Motor neuron (in vitro differentiated cells): Measurements from ENCODE around the gene HSBP1L1. TPM values are rescaled to one million over a fixed set of nuclear protein-coding genes. Genes with fewer than 3 reads are reported as not detected.

Source experiments
- ATAC-seq, 8 experiments: fragments of 200-7000 bp; cut with Tn5 transposase; replicated peaks in 6 of 8; 2 replicates each; pipeline ENCODE4 v1.8.0; 2021; ENCODE audit warnings: mild to moderate bottlenecking in 8 of 8, moderate library complexity in 8 of 8
- H3K27ac ChIP-seq, 2 donors: fragments of 250-450 bp; sonication (Bioruptor Pico); 2 replicates each; pipeline ENCODE4 v1.9.0; 2021; ENCODE audit warnings: antibody characterized with exemption in 2 of 2, mild to moderate bottlenecking in 2 of 2, moderate library complexity in 1 of 2
- H3K4me1 ChIP-seq, 2 donors: fragments of 250-450 bp; sonication (Bioruptor Pico); replicated peaks in 1 of 2; 2 replicates each; pipeline ENCODE4 v1.6.1; 2021; ENCODE audit warnings: antibody characterized with exemption in 2 of 2, mild to moderate bottlenecking in 2 of 2, moderate library complexity in 1 of 2
- H3K4me3 ChIP-seq, 5 donors: fragments of 250-450 bp; sonication (Bioruptor Pico); 2 replicates each; pipeline ENCODE4 v1.9.0; 2021; ENCODE audit warnings: antibody characterized with exemption in 5 of 5, mild to moderate bottlenecking in 5 of 5, moderate library complexity in 4 of 5
- WGBS, 10 experiments: fragments of 450-650 bp; shearing (Covaris generic); methylation state at CpG; one replicate each; pipeline ENCODE4 v1.0.0; 2022; 5-methylcytosine and 5-hydroxymethylcytosine counted together
- in situ Hi-C, 9 experiments: fragments of 400-800 bp; cut with MboI; loops; one replicate each; pipeline ENCODE4 v1.15.0; 2021; ENCODE audit warnings: low sequenced_read_pairs in 9 of 9, low pct_unique_long_range_greater_than_20kb in 2 of 9; ENCODE audit not compliant: unreplicated experiment in 9 of 9
- total RNA-seq, 8 experiments: library from RNA; unstranded; fragments of 300-600 nt; gene quantifications; 2 replicates each; pipeline versions ENCODE4 v1.2.3 to v1.2.4, GENCODE V29; 2022

Gene HSBP1L1
- total RNA-seq: 10 to 100 TPM in 3 of 8 experiments, 1 to 10 TPM in 5; 4.3 to 29.7 (median 8.1) TPM

DNA sequence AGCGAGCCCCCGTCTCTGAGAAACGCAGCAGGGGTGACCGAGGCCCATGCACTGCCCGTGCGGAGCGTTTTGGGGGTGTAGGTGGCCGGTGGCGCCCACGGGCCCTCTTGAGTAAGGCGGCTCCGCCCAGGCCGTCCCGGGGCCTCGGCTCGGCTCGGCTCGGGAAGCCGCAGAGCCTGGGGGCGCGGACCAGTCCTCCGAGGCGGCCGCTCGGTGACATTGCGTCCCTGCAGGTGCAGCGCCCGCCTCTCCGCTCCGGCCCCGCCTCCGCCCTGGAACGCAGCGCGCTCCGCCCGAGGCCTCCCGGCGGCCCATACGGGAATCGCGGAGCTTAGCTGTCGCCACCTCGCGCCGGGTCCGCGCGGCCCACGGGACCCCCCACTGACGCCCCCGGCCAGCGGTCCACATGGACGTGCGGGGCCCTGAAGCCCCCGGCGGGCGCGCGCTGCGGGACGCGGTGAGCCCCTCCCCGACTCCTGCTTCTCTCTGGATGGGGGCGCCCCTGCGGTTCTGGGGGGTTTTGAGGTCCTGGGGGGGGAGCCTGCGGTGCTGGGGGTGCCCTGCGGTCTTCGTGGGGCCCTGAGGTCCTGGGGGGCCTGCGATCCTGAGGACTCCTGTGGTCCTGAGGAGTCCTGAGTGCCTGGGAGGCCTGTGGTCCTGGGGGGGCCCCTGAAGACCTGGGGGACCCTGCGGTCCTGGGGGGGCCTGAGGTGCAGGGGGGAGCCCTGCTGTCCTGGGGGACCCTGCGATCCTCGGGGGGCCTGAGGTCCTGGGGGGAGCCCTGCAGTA lies at the start of gene HSBP1L1:
TSS of gene HSBP1L1 (plus strand) at position 314 of the 789 bp plus-strand sequence. CDS start at position 407, 93 bp downstream.
- in situ Hi-C loops: no loop called here
- H3K27ac ChIP-seq: peak within 1 kb of the TSS; percentile 19 to 47

GRCh38 chr18:79915161-79916127 lies 49.0 kb upstream of the HSBP1L1 start:
- in situ Hi-C loops: no loop called here
- peaks cover 0 to 8% of the 10 kb centered on the region in 2 donors for H3K4me1 ChIP-seq
- no peak for ATAC-seq

More for the DNA sequence above, at the start of gene HSBP1L1:
- peaks cover 25 to 31% of the 10 kb centered on the region in 2 donors for H3K4me1 ChIP-seq
- peak; percentile 62 to 84 (median 81) for ATAC-seq
- no CpG with 5 or more reads among the region's 73 CpGs for WGBS, 10 experiments
- H3K4me3 ChIP-seq: peak within 1 kb of the TSS; percentile 28 to 40 (median 36)

GRCh38 chr18:79916128-79916494 lies 48.3 kb upstream of the HSBP1L1 start:
- Histone ChIP-seq H3K4me3 (no peak overlapping the region), H3K4me1 (peaks cover 0 to 8% of the 10 kb centered on the region in 2 donors), H3K27ac (no peak overlapping the region)
- in situ Hi-C loops: no loop called here
- 80 to 100% (median 98%) methylated on average over 1 to 6 of the region's 26 CpGs; no CpG with 5 or more reads in 6 of the 10 experiments for WGBS, 10 experiments
- ATAC-seq: no peak

More at GRCh38 chr18:79915161-79916127, 49.0 kb upstream of the HSBP1L1 start:
- WGBS, 10 experiments: 86 to 100% (median 98%) methylated on average over 1 to 12 of the region's 50 CpGs; no CpG with 5 or more reads in 2 of the 10 experiments
- H3K27ac ChIP-seq: no peak overlapping the region
- no peak overlapping the region for H3K4me3 ChIP-seq

- no peak for ATAC-seq
- no peak overlapping the region for H3K27ac ChIP-seq
- no peak overlapping the region for H3K4me3 ChIP-seq
- in situ Hi-C loops: no loop called here
- peaks cover 0 to 5% of the 10 kb centered on the region in 2 donors for H3K4me1 ChIP-seq
- WGBS, 10 experiments: 96 to 100% (median 99%) methylated on average over 3 to 15 of the region's 24 CpGs; no CpG with 5 or more reads in 4 of the 10 experiments
Observed at GRCh38 chr18:79916546-79917168, 47.8 kb upstream of the HSBP1L1 start.

DNA sequence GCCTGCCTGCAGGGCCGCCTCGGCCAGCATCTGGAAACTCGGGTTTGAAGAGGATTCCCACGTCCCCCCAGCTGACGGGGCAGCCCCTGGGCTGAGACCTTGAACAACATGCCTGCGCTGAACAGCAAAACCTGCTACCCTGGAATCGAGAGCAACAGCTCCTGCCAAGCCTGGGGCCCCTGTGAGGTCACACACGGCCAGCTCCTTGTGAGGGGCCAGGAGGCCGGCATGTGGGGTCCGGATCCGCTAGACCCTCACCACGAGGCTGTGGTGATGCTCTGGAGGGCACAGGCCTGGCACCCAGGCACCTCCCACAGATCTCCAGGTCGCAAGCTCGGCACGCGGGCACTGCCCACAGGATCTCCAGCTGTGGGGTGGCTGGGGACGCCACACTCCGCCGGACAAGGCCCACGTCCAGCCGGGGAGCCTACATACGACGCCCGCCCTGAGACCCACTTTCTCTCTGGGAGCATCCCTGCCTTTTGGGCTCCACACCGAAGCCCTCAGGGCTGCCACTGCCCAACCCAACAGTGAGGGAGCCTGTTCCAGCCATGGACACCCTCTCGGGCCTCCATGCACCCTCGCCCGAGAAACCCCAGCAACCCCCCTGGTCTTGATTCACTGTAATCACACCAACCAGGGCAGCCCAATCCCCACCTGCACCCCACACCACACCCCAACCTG lies 47.1 kb upstream of the HSBP1L1 start:
- in situ Hi-C loops: no loop called here
- no peak for ATAC-seq
- no peak overlapping the region for H3K27ac ChIP-seq
- 94% methylated on average over 7 of the region's 28 CpGs; no CpG with 5 or more reads in 9 of the 10 experiments for WGBS, 10 experiments
- H3K4me3 ChIP-seq: no peak overlapping the region
- H3K4me1 ChIP-seq: peaks cover 0 to 1% of the 10 kb centered on the region in 2 donors

DNA sequence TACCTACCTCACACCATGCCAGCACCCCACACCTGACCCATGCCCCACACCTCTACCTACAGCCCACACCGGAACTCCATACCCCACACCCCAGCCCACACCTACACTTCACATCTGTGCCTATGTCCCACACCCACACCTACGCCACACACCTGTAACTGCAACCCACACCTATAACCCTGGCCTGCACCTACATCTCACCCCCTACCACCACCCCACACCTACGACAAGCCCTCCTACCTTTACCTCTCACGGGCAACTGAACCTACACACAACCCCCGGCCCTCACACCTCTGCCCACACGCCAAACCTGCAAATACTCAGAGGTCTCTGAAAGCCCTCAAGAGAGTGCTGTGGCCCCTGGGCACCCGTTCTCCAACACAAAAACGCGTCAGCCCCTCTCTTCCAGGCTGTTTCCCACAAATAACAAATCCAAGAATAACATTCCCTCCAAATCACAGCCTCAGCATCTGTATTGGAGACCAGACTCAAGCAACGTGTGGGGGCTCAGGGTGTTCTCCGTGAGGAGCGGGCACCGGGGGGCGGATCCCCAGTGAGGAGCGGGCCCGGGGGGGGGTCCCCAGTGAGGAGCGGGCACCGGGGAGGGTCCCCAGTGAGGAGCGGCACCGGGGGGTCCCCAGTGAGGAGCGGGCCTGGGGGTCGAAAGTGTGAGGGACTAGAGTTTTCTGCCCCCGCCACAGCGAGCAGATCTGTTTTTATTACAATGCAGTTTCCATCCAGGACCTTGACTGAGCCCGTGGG lies 46.4 kb upstream of the HSBP1L1 start:
- Histone ChIP-seq H3K27ac (no peak overlapping the region), H3K4me3 (no peak overlapping the region), H3K4me1 (no peaks in the 10 kb centered on the region)
- WGBS, 10 experiments: 95% methylated on average over 5 of the region's 25 CpGs; no CpG with 5 or more reads in 9 of the 10 experiments
- no peak for ATAC-seq
- in situ Hi-C loops: no loop called here

GRCh38 chr18:79918615-79919011 lies 45.8 kb upstream of the HSBP1L1 start:
- Histone ChIP-seq H3K4me3 (no peak overlapping the region), H3K4me1 (no peaks in the 10 kb centered on the region), H3K27ac (no peak overlapping the region)
- no peak for ATAC-seq
- in situ Hi-C loops: no loop called here
- WGBS, 10 experiments: 100% methylated on average over 1 of the region's 20 CpGs; no CpG with 5 or more reads in 9 of the 10 experiments

- no peak overlapping the region for H3K27ac ChIP-seq
- WGBS, 10 experiments: 95% methylated on average over 4 of the region's 19 CpGs; no CpG with 5 or more reads in 8 of the 10 experiments
- no peak for ATAC-seq
- no peak overlapping the region for H3K4me3 ChIP-seq
- in situ Hi-C loops: no loop called here
- no peaks in the 10 kb centered on the region for H3K4me1 ChIP-seq
Observed at GRCh38 chr18:79919089-79919488, 45.4 kb upstream of the HSBP1L1 start.

DNA sequence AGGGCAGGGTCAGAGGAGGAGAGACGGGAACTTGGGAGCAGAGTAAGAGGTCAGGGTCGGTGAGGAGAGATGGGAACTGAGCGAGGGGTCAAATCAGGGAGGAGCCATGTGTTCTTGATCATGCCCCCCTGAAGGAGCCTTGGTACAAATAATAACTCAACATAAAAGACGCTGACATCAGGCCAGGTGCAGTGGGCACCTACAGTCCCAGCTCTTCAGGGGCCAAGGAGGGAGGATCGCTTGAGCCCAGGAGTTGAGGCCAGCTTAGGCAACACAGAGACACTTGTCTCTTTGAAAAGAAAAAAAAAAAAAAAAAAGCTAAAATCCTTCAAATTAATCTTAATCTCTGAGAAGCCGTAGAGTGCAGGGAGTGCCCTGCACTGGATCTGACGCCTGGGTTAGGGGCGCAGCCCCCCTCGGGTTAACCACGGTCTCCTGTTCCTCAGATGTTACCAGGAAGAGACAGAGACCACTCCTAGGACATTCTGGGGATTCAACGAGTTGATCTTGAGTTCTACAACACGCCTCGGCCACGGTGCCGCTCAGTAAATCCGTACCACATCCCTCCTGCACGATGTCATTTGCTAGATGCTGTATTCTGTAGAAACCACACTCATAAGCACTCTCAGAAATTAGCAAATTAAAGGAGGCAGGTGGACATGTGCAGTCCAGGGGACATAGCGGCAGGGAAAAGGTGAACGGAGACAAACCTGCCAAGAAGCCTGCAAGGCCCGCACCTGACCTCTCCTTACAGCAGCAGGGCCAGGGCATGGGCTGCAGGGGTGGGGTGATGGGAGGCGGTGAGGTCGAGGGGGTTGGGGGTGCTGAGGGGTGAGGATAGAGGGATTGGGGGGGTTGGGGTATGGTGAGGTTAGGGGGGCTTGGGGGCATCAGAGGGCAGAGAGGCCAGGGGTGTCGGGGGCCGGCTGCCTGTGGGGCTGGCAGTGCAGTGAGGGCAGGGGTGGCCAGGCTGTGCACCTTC lies 42.2 kb upstream of the HSBP1L1 start:
- H3K27ac ChIP-seq: no peak overlapping the region

GRCh38 chr18:79922971-79923411 lies 41.5 kb upstream of the HSBP1L1 start:
- in situ Hi-C loops: no loop called here
- Histone ChIP-seq H3K27ac (no peak overlapping the region), H3K4me1 (peaks cover 0 to 8% of the 10 kb centered on the region in 2 donors), H3K4me3 (no peak overlapping the region)
- no peak for ATAC-seq
- no CpG with 5 or more reads among the region's 17 CpGs for WGBS, 10 experiments

More for the DNA sequence above, 42.2 kb upstream of the HSBP1L1 start:
- peaks cover 0 to 8% of the 10 kb centered on the region in 2 donors for H3K4me1 ChIP-seq
- no peak overlapping the region for H3K4me3 ChIP-seq
- no peak for ATAC-seq
- in situ Hi-C loops: no loop called here
- WGBS, 10 experiments: 74 to 100% (median 95%) methylated on average over 3 to 11 of the region's 24 CpGs; no CpG with 5 or more reads in 2 of the 10 experiments
